Body of pancreas (tissue), 4 donors: Measurements from ENCODE around the gene UHMK1. TPM values are rescaled to one million over a fixed set of nuclear protein-coding genes. Genes with fewer than 3 reads are reported as not detected.
"Not testable (repeated sequence)": the region's sequence is repeated elsewhere in the genome, so short reads cannot be mapped to it uniquely, and the experiment has no call there.

Experiments used
- ATAC-seq: fragments of 150-250 bp; one replicate; pipeline ENCODE4 v1.9.1; 2016
- DNase-seq, 4 donors: peaks; one replicate each; pipeline ENCODE4 v3.0.0-alpha.2; 2019
- H3K27ac ChIP-seq, 4 donors: fragments of 200-600 bp; sonication (generic); 1 replicate in 3 of 4; 2 replicates in 1 of 4; pipeline versions ENCODE4 v1.5.1 to v1.6.1; 2016 to 2019; ENCODE audit warnings: mild to moderate bottlenecking in 1 of 4, mixed read lengths in 1 of 4, moderate library complexity in 1 of 4
- H3K27me3 ChIP-seq, 2 donors: fragments of 200-600 bp; sonication (generic); one replicate each; pipeline ENCODE4 v1.6.0; 2016; ENCODE audit warnings: mild to moderate bottlenecking in 1 of 2
- H3K36me3 ChIP-seq, 2 donors: fragments of 200-600 bp; sonication (generic); replicated peaks in 1 of 2; 2 replicates each; pipeline ENCODE4 v1.5.1; 2016; ENCODE audit warnings: low read depth in 2 of 2; ENCODE audit not compliant: insufficient read depth in 1 of 2
- H3K4me1 ChIP-seq: fragments of 200-600 bp; sonication (generic); one replicate; pipeline ENCODE4 v1.6.0; 2016
- H3K4me3 ChIP-seq, 2 donors: fragments of 200-600 bp; sonication (generic); 1 replicate in 1 of 2; 2 replicates in 1 of 2; pipeline ENCODE4 v1.5.1; 2016 to 2019
- H3K9me3 ChIP-seq, 3 donors: fragments of 200-600 bp; sonication (generic); 1 replicate in 2 of 3; 2 replicates in 1 of 3; pipeline ENCODE4 v1.5.1; 2016
- CTCF ChIP-seq, 7 experiments: fragments of 450-650 bp in 4 of 7; fragments of 200-600 bp in 3 of 7; sonication (generic) in 3 of 7; IDR thresholded peaks; one replicate each; pipeline ENCODE4 v1.5.1; 2016 to 2019; ENCODE audit warnings: antibody characterized with exemption in 7 of 7
- POLR2A ChIP-seq, 3 donors: fragments of 450-650 bp; IDR thresholded peaks; one replicate each; pipeline ENCODE4 v1.6.1; 2016; ENCODE audit warnings: antibody characterized with exemption in 3 of 3, mild to moderate bottlenecking in 2 of 3
- WGBS, 2 donors: methylation state at CpG; one replicate each; pipeline ENCODE4 v1.1.5; 2017; 5-methylcytosine and 5-hydroxymethylcytosine counted together
- intact Hi-C: fragments of 100-400 bp; cut with DNase I; formaldehyde crosslinking; loops from one replicate; pipeline ENCODE4 v1.15.1; 2023
- total RNA-seq, 2 donors: library from RNA; depleted of rRNA; stranded (reverse); fragments of >200 nt; gene quantifications; one replicate each; pipeline ENCODE4 v1.1.0, GENCODE V29; 2016

The UHMK1 gene
- total RNA-seq, 2 donors from 2014 or later = 23.1 to 27.7 TPM

- no peak for DNase-seq
- Histone ChIP-seq H3K27ac (no peak overlapping the region), H3K4me1 (no peaks in the 10 kb centered on the region), H3K9me3 (no peaks in the 10 kb centered on the region), H3K4me3 (no peak overlapping the region), H3K27me3 (no peaks in the 10 kb centered on the region), H3K36me3 (no peaks in the 10 kb centered on the region)
- ATAC-seq = no peak
- WGBS, 2 donors = 48 to 52% methylated on average over 1 of the region's 1 CpG
- intact Hi-C loops = no loop called here
- TF ChIP-seq CTCF (IDR thresholded peaks at IDR 0.05) = no peak
- no peak for TF ChIP-seq POLR2A (IDR thresholded peaks at IDR 0.05)
Observed at GRCh38 chr1:162476620-162477019, 21.0 kb upstream of the UHMK1 start.

- no peaks in the 10 kb centered on the region for H3K9me3 ChIP-seq
- H3K4me3 ChIP-seq = no peak overlapping the region
- ATAC-seq = no peak
- no peak for DNase-seq
- no peaks in the 10 kb centered on the region for H3K36me3 ChIP-seq
- H3K27me3 ChIP-seq = no peaks in the 10 kb centered on the region
- TF ChIP-seq POLR2A (IDR thresholded peaks at IDR 0.05) (no peak), CTCF (IDR thresholded peaks at IDR 0.05) (no peak)
- no peak overlapping the region for H3K27ac ChIP-seq
- no peaks in the 10 kb centered on the region for H3K4me1 ChIP-seq
- intact Hi-C loops = no loop called here
Observed at GRCh38 chr1:162485236-162485635, 12.4 kb upstream of the UHMK1 start.

GRCh38 chr1:162487241-162487640, 10.4 kb upstream of the UHMK1 start:
- H3K36me3 ChIP-seq = no peaks in the 10 kb centered on the region
- DNase-seq (no peak), ATAC-seq (no peak)
- no peak for TF ChIP-seq CTCF (IDR thresholded peaks at IDR 0.05)
- TF ChIP-seq POLR2A (IDR thresholded peaks at IDR 0.05) = no peak
- H3K9me3 ChIP-seq = no peaks in the 10 kb centered on the region
- no peak overlapping the region for H3K4me3 ChIP-seq
- H3K27ac ChIP-seq = no peak overlapping the region
- H3K4me1 ChIP-seq = no peaks in the 10 kb centered on the region
- intact Hi-C loops = no loop called here
- no peaks in the 10 kb centered on the region for H3K27me3 ChIP-seq
- 71 to 72% methylated on average over 9 to 10 of the region's 10 CpGs for WGBS, 2 donors

GRCh38 chr1:162488219-162488618, 9.4 kb upstream of the UHMK1 start:
- intact Hi-C loops = no loop called here
- no peak for DNase-seq
- WGBS, 2 donors = 34 to 42% methylated on average over 3 of the region's 3 CpGs
- no peaks in the 10 kb centered on the region for H3K36me3 ChIP-seq
- TF ChIP-seq POLR2A (IDR thresholded peaks at IDR 0.05) (no peak), CTCF (IDR thresholded peaks at IDR 0.05) (no peak)
- H3K4me3 ChIP-seq = no peak overlapping the region
- no peaks in the 10 kb centered on the region for H3K27me3 ChIP-seq
- H3K4me1 ChIP-seq = no peaks in the 10 kb centered on the region
- no peaks in the 10 kb centered on the region for H3K9me3 ChIP-seq
- ATAC-seq = no peak
- H3K27ac ChIP-seq = no peak overlapping the region

- H3K27me3 ChIP-seq, intact Hi-C loops, DNase-seq, H3K9me3 ChIP-seq, ATAC-seq, H3K27ac ChIP-seq, H3K36me3 ChIP-seq, H3K4me3 ChIP-seq: not testable (repeated sequence)
- H3K4me1 ChIP-seq = peaks cover 18% of the 10 kb centered on the region
- 66 to 69% methylated on average over 6 of the region's 6 CpGs for WGBS, 2 donors
Observed at GRCh38 chr1:162495531-162496233, 1.9 kb upstream of the UHMK1 start.
